Activated CD8-positive, alpha-beta memory T cell treated with anti-CD3 and anti-CD28 coated beads, Interleukin-2, amount 50 U/mL, for 24 hours (primary cell): ENCODE results near the gene IGSF23.
"Not testable (repeated sequence)": the region's sequence is repeated elsewhere in the genome, so short reads cannot be mapped to it uniquely, and the experiment has no call there.

Experiments
- DNase-seq: peaks from one replicate; pipeline ENCODE4 v3.0.0-alpha.2; 2020; ENCODE audit errors: extremely low read depth

IGSF23 gene

GRCh38 chr19:44664976-44665375 is 51.6 kb downstream of the IGSF23 start:
- no peak for DNase-seq

- no peak for DNase-seq
These were observed 53.6 kb downstream of the IGSF23 start for GRCh38 chr19:44666852-44667556.

GRCh38 chr19:44668985-44669764 is 55.8 kb downstream of the IGSF23 start:
- DNase-seq = no peak

GRCh38 chr19:44670027-44670426 is 56.7 kb downstream of the IGSF23 start:
- DNase-seq = not testable (repeated sequence)

GRCh38 chr19:44671400-44671799 is 58.0 kb downstream of the IGSF23 start, which contains the start of gene CEACAM19:
TSS of gene CEACAM19 (plus strand) at chr19:44671482. CDS start at chr19:44671932, 450 bp downstream.
- no peak for DNase-seq

- no peak for DNase-seq
These were observed 58.9 kb downstream of the IGSF23 start for GRCh38 chr19:44672226-44672625.

GRCh38 chr19:44673510-44673909 is 60.1 kb downstream of the IGSF23 start:
- DNase-seq = no peak

GRCh38 chr19:44675521-44675920 is 62.2 kb downstream of the IGSF23 start:
- DNase-seq = no peak

- DNase-seq = no peak
These were observed 63.9 kb downstream of the IGSF23 start for GRCh38 chr19:44677019-44677811.

GRCh38 chr19:44680536-44680935 is 67.2 kb downstream of the IGSF23 start:
- no peak for DNase-seq

- DNase-seq = no peak
These were observed 68.8 kb downstream of the IGSF23 start for GRCh38 chr19:44681992-44682790.

GRCh38 chr19:44682807-44683206 is 69.4 kb downstream of the IGSF23 start:
- no peak for DNase-seq

GRCh38 chr19:44683434-44684210 is 70.3 kb downstream of the IGSF23 start:
- DNase-seq = no peak

- DNase-seq = not testable (repeated sequence)
These were observed 71.0 kb downstream of the IGSF23 start for GRCh38 chr19:44684396-44684795.

GRCh38 chr19:44684892-44685863 is 71.8 kb downstream of the IGSF23 start:
- no peak for DNase-seq

- DNase-seq = no peak
These were observed 72.5 kb downstream of the IGSF23 start for GRCh38 chr19:44685877-44686276.
